ENCODE measurements around the gene RALY. TPM values are rescaled to one million over a fixed set of nuclear protein-coding genes. Genes with fewer than 3 reads are reported as not detected.

The RALY gene
- total RNA-seq, 1 donor from 2014 or later: 116 TPM

GRCh38 chr20:34114809-34115208 lies 121.1 kb downstream of the RALY start:
- Mint-ChIP-seq H3K36me3 (ENCODE audit: low read depth) (peaks cover 19% of the 10 kb centered on the region), H3K9me3 (no peaks in the 10 kb centered on the region), H3K4me3 (no peak overlapping the region), H3K27ac (no peak overlapping the region), H3K27me3 (no peaks in the 10 kb centered on the region), H3K4me1 (peaks cover 21% of the 10 kb centered on the region)
- no peak for TF ChIP-seq CTCF (IDR thresholded peaks at IDR 0.05)
- intact Hi-C loops (cut with micrococcal nuclease): loop anchor here (5.0 kb wide), 3 partner anchors 338 to 673 kb away; partner anchors contain the start of genes ACTL10 and SNTA1
- DNase-seq (no peak), ATAC-seq (ENCODE audit: low read depth) (no peak)
- POLR2A ChIA-PET: no interaction called here
- CTCF ChIA-PET: interaction anchor here (1.0 kb wide), 1 partner anchor 15 kb away, joined by 3 read pairs; no protein-coding TSS in a partner anchor

GRCh38 chr20:34115232-34115631 lies 121.5 kb downstream of the RALY start:
- no peak for ATAC-seq (ENCODE audit: low read depth)
- Mint-ChIP-seq H3K9me3 (no peaks in the 10 kb centered on the region), H3K4me1 (peaks cover 19% of the 10 kb centered on the region), H3K27ac (no peak overlapping the region), H3K36me3 (ENCODE audit: low read depth) (peaks cover 16% of the 10 kb centered on the region), H3K4me3 (no peak overlapping the region), H3K27me3 (no peaks in the 10 kb centered on the region)
- CTCF ChIA-PET: interaction anchor here (1.0 kb wide), 1 partner anchor 15 kb away, joined by 3 read pairs; no protein-coding TSS in a partner anchor
- POLR2A ChIA-PET: no interaction called here
- TF ChIP-seq CTCF (IDR thresholded peaks at IDR 0.05): no peak
- DNase-seq: no peak
- intact Hi-C loops (cut with micrococcal nuclease): no loop called here

GRCh38 chr20:34120213-34120612 lies 126.5 kb downstream of the RALY start:
- no peak overlapping the region for H3K4me3 Mint-ChIP-seq

GRCh38 chr20:34122274-34122980 lies 128.7 kb downstream of the RALY start:
- POLR2A ChIA-PET: interaction anchor here (0.6 to 4.8 kb wide), 2 partner anchors 10 to 283 kb away, joined by 5 to 18 read pairs; partner anchors contain the start of gene EIF2S2
- intact Hi-C loops (cut with micrococcal nuclease): no loop called here
- H3K9me3 Mint-ChIP-seq: no peaks in the 10 kb centered on the region
- ATAC-seq (ENCODE audit: low read depth) (no peak), DNase-seq (no peak)
- TF ChIP-seq CTCF (IDR thresholded peaks at IDR 0.05): no peak
- no peaks in the 10 kb centered on the region for H3K36me3 Mint-ChIP-seq (ENCODE audit: low read depth)
- peaks cover 4% of the 10 kb centered on the region for H3K27me3 Mint-ChIP-seq
- H3K4me3 Mint-ChIP-seq: no peak overlapping the region
- no peak overlapping the region for H3K27ac Mint-ChIP-seq
- H3K4me1 Mint-ChIP-seq: peaks cover 8% of the 10 kb centered on the region
- CTCF ChIA-PET: no interaction called here

More at GRCh38 chr20:34120213-34120612, 126.5 kb downstream of the RALY start:
- DNase-seq: no peak
- POLR2A ChIA-PET: no interaction called here
- peaks cover 8% of the 10 kb centered on the region for H3K4me1 Mint-ChIP-seq
- H3K27me3 Mint-ChIP-seq: no peaks in the 10 kb centered on the region
- no peak for ATAC-seq (ENCODE audit: low read depth)
- H3K9me3 Mint-ChIP-seq: no peaks in the 10 kb centered on the region
- intact Hi-C loops (cut with micrococcal nuclease): no loop called here
- CTCF ChIA-PET: no interaction called here
- no peaks in the 10 kb centered on the region for H3K36me3 Mint-ChIP-seq (ENCODE audit: low read depth)
- H3K27ac Mint-ChIP-seq: no peak overlapping the region
- TF ChIP-seq CTCF (IDR thresholded peaks at IDR 0.05): no peak

GRCh38 chr20:34123309-34123708 lies 129.6 kb downstream of the RALY start:
- Mint-ChIP-seq H3K27me3 (peaks cover 4% of the 10 kb centered on the region), H3K4me1 (peaks cover 8% of the 10 kb centered on the region), H3K27ac (no peak overlapping the region), H3K4me3 (no peak overlapping the region), H3K9me3 (no peaks in the 10 kb centered on the region), H3K36me3 (ENCODE audit: low read depth) (no peaks in the 10 kb centered on the region)
- ChIA-PET CTCF (no interaction called here), POLR2A (interaction anchor here (4.8 kb wide), 1 partner anchor 11 kb away, joined by 18 read pairs; the partner anchor contains the start of gene EIF2S2)
- no peak for TF ChIP-seq CTCF (IDR thresholded peaks at IDR 0.05)
- ATAC-seq (ENCODE audit: low read depth): no peak
- intact Hi-C loops (cut with micrococcal nuclease): no loop called here
- DNase-seq: no peak

All from activated B cell treated with CpG ODN at 0.5 μM for 24 hours (primary cell).